ENCODE data around the gene GMEB1.
"Not testable (repeated sequence)": the region's sequence is repeated elsewhere in the genome, so short reads cannot be mapped to it uniquely, and the experiment has no call there.

Gene GMEB1

GRCh38 chr1:28740118-28740517, 71.5 kb downstream of the GMEB1 start:
- Histone ChIP-seq H3K4me3 (no peak overlapping the region), H3K27ac (no peak overlapping the region)

- no peak overlapping the region for H3K27ac ChIP-seq
- no peak overlapping the region for H3K4me3 ChIP-seq
Measured at GRCh38 chr1:28744184-28744583, 75.6 kb downstream of the GMEB1 start.

DNA sequence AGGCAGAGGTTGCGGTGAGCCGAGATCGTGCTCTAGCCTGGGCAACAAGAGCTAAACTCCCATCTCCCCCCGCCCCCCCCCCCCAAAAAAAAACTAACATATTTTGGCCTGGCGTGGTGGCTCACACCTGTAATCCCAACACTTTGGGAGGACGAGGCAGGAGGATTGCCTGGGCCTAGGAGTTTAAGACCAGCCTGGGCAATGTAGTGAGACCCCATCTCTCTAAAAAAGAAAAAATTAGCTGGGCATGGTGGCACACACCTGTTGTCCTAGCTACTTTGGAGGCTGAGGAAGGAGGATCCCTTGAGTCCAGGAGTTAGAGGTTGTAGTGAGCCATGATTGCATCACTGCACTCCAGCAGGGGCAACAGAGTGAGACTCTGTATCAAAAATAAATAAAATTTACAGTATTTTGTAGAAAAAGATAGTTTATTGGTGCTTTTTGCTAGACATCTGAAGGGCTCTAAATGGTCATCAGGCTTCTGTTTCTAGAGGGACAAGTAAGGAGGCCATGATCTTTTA, 77.1 kb downstream of the GMEB1 start:
- no peak overlapping the region for H3K27ac ChIP-seq
- no peak overlapping the region for H3K4me3 ChIP-seq

DNA sequence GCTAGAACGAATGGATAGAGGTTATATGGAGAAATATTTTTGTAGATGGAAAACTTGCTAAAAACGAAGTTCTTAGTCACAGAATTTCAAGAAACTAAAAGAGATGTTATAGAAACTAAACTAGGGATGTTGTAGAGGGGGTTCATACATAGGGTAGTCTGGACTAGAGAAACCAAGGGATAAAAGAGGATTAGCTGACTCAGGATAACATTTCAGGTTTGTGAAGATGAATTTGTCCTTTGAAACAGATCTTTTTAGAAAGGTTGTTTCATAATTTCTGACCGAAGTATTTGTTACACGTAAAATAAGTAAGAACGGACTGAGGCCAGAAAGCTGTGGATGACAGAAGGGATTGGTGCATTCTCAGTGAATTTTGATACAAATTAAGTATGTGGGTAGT, 81.7 kb downstream of the GMEB1 start:
- H3K27ac ChIP-seq: no peak overlapping the region
- H3K4me3 ChIP-seq: no peak overlapping the region

- H3K27ac ChIP-seq: peak overlapping the region in 1 of 21 experiments; percentile 25
- not testable (repeated sequence) for H3K4me3 ChIP-seq
Measured at GRCh38 chr1:28750771-28751294, 82.2 kb downstream of the GMEB1 start.

DNA sequence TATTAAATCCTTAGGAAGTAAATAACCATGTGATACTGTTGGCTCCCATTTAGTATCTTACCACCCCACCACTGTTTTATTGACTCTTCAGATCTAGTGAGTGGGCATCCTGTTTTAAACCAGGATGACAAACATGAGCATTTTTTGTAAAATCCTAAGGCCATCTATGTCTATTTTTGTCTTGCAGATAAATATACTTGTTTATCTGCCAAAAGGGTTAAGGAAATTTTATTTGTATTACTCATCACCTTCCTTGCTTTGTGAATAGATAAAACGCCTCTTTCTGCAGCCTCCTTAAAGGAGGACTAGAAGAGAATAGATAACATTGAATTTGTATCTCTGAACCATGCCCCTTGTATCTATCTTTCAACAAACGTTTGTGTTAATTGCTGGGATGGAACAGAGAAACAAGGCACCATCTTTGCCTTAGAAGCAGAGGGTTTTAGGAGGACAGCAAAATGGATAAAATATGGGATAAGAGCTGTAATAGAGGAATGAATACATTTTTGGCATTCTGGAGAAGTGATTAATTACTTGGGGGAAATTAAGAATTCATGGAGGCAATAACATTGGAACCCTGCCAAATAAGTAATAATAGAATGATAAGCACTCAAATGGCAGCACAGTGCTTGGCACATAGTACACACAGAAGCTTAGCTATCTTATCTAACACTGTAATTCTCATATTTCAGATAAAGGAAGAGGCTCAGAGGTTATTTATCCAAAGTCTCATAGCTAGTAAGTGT, 82.9 kb downstream of the GMEB1 start:
- Histone ChIP-seq H3K27ac (peak overlapping the region in 1 of 21 experiments; percentile 25), H3K4me3 (no peak overlapping the region)

DNA sequence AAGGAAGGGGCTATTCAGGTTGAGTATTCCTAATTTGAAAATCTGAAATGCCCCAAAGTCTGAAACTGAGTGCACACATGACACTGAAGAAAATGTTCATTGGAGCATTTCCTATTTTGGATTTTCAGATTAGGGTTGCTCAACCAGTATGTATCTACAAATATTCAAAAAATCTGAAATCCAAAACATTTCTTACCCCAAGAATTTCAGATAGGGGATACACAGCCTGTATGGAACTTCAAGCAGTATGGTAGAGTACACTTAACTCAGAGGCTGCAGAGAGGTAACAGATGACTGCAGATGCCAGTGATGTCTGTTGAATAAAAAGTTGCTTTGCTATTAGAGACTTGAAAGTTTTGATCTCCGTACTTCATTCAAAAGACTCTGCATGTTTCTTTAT, 87.1 kb downstream of the GMEB1 start:
- Histone ChIP-seq H3K27ac (peak overlapping the region in 1 of 21 experiments; percentile 1), H3K4me3 (no peak overlapping the region)

GRCh38 chr1:28756846-28757245, 88.3 kb downstream of the GMEB1 start:
- H3K4me3 ChIP-seq: no peak overlapping the region
- H3K27ac ChIP-seq: no peak overlapping the region

- no peak overlapping the region for H3K4me3 ChIP-seq
Measured at GRCh38 chr1:28758420-28758819, 89.8 kb downstream of the GMEB1 start.

GRCh38 chr1:28759257-28759656, 90.7 kb downstream of the GMEB1 start:
- no peak overlapping the region for H3K27ac ChIP-seq

More at GRCh38 chr1:28758420-28758819, 89.8 kb downstream of the GMEB1 start:
- no peak overlapping the region for H3K27ac ChIP-seq

DNA sequence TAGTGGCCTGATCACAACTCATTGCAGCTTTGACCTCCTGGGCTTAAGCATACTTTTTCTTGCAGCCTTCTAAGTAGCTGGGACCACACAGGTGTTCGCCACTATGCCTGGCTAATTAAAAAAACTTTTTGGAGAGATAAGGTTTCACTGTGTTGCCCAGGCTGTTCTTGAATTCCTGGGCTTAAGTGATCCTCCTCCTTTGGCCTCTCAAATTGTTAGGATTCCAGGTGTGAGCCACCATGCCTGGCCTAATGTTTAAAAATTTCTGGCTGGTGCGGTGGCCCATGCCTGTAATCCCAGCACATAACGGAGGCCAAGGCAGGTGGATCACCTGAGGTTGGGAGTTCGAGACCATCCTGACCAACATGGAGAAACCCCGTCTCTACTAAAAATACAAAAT, 92.6 kb downstream of the GMEB1 start:
- Histone ChIP-seq H3K27ac (no peak overlapping the region), H3K4me3 (no peak overlapping the region)

More at GRCh38 chr1:28759257-28759656, 90.7 kb downstream of the GMEB1 start:
- H3K4me3 ChIP-seq: no peak overlapping the region

DNA sequence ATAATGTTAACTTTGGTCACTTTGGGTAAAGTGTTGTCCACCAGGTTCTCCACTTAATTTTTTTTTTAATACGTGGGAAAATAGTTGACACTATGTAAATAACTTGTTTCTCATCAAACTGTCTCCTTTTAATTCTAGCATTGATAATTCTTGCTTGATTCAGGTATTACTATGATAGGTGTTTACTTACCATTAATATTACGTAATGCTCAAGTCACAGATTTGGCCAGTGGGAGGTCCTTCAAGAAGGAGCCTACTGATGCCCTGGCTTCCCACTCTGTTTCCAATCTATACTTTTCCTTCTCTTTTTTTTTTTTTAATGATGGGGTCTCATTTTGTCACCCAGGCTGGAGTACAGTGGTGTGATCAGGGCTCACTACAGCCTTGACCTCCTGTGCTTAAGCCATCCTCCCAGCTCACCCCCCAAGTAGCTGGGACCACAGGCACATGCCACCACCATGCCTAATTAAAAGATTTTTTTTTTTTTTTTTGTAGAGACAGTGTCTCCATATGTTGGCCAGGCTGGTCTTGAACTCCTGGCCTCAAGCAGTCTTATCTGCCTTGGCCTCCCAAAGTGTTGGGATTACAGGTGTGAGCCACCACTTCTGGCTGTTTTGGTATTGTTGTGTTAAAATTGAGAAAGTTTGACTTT, 98.1 kb downstream of the GMEB1 start:
- Histone ChIP-seq H3K4me3 (no peak overlapping the region), H3K27ac (no peak overlapping the region)
